HepG2 (cell line): ENCODE measurements around the gene EVC. TPM values are rescaled to one million over a fixed set of nuclear protein-coding genes. Genes with fewer than 3 reads are reported as not detected.

ENCODE experiments used
- ATAC-seq: fragments of 200-7000 bp; cut with Tn5 transposase; 3 replicates; pipeline ENCODE4 v1.9.1; 2020; ENCODE audit warnings: mild to moderate bottlenecking, moderate library complexity
- BruUV-seq: library from RNA; stranded (reverse); fragments of 400-500 nt; replicated peaks from 2 replicates; lab custom pipeline; 2021; lab: Mats Ljungman, UMichigan
- CTCF ChIA-PET: fragments of 300-600 bp; formaldehyde crosslinking; extraction: SDS; loops from one replicate; lab custom pipeline; 2021; ENCODE audit warnings: low total read pairs, inconsistent platforms, low intra/inter-chr PET ratio; lab: Yijun Ruan, JAX
- POLR2A ChIA-PET: fragments of 350-600 bp; sonication (Branson Sonifier 250); formaldehyde crosslinking; loops from one replicate; lab custom pipeline; 2020; ENCODE audit warnings: antibody characterized with exemption, inconsistent platforms; lab: Yijun Ruan, JAX
- DNase-seq: peaks from one replicate; pipeline ENCODE4 v3.0.0-alpha.2; 2015; ENCODE audit warnings: low spot score
- FAIRE-seq: peaks from 3 replicates; lab custom pipeline; 2011; peaks lifted over from hg19 to GRCh38; lab: Jason Lieb, UNC
- H2AFZ ChIP-seq: one replicate; pipeline ENCODE4 v1.6.1; 2011; ENCODE audit warnings: low read length, inconsistent platforms
- H3K27ac ChIP-seq: fragments of 300-600 bp; 3 replicates; pipeline ENCODE4 v1.8.0; 2011; ENCODE audit warnings: mixed run types, mild to moderate bottlenecking, mixed read lengths, low read length, inconsistent platforms; ENCODE audit not compliant: insufficient read depth; ENCODE audit errors: extremely low read length
- H3K27me3 ChIP-seq, 2 experiments: fragments of 200-600 bp in 1 of 2; 2 replicates in 1 of 2; 3 replicates in 1 of 2; pipeline versions ENCODE4 v1.6.0 to v1.8.0; 2011; ENCODE audit warnings: low read length in 2 of 2, mild to moderate bottlenecking in 2 of 2, moderate library complexity in 2 of 2, inconsistent platforms in 1 of 2; ENCODE audit not compliant: insufficient read depth in 2 of 2, control insufficient read depth in 1 of 2
- H3K36me3 ChIP-seq, 2 experiments: fragments of 200-600 bp in 1 of 2; replicated peaks in 1 of 2; 2 replicates in 1 of 2; 3 replicates in 1 of 2; pipeline versions ENCODE4 v1.5.1 to v1.8.0; 2011; ENCODE audit warnings: low read length in 2 of 2, inconsistent platforms in 1 of 2; ENCODE audit not compliant: insufficient read depth in 2 of 2, control insufficient read depth in 1 of 2
- H3K4me1 ChIP-seq: 2 replicates; pipeline ENCODE4 v1.5.1; 2012; ENCODE audit warnings: low read length, inconsistent platforms; ENCODE audit not compliant: insufficient read depth
- H3K4me2 ChIP-seq: 2 replicates; pipeline ENCODE4 v1.6.0; 2011; ENCODE audit warnings: low read depth, low read length, inconsistent platforms
- H3K4me3 ChIP-seq, 3 experiments: fragments of 200-600 bp in 1 of 3; sonication (generic), shearing (Covaris generic) in 1 of 3; replicated peaks in 1 of 3; 2 replicates each; pipeline ENCODE4 v1.5.1; 2011 to 2016; ENCODE audit warnings: low read length in 3 of 3, inconsistent platforms in 2 of 3, low read depth in 2 of 3, mild to moderate bottlenecking in 2 of 3, control low read depth in 1 of 3, mixed read lengths in 1 of 3; ENCODE audit not compliant: insufficient read depth in 1 of 3
- H3K79me2 ChIP-seq: one replicate; pipeline ENCODE4 v1.6.1; 2011; ENCODE audit warnings: low read length, inconsistent platforms; ENCODE audit not compliant: insufficient read depth
- H3K9ac ChIP-seq: 2 replicates; pipeline ENCODE4 v1.6.0; 2011; ENCODE audit warnings: mild to moderate bottlenecking, low read depth, low read length, inconsistent platforms; ENCODE audit not compliant: insufficient read depth
- H3K9me3 ChIP-seq: 2 replicates; pipeline ENCODE4 v1.5.1; 2012; ENCODE audit warnings: mild to moderate bottlenecking, low read length
- H4K20me1 ChIP-seq: 2 replicates; pipeline ENCODE4 v1.6.0; 2011; ENCODE audit warnings: inconsistent platforms, mild to moderate bottlenecking, low read length, moderate library complexity; ENCODE audit not compliant: insufficient read depth
- HDAC2 ChIP-seq: sonication (generic); formaldehyde crosslinking; IDR thresholded peaks from 2 replicates; pipeline ENCODE4 v1.4.0; 2020; ENCODE audit warnings: missing genetic modification reagents
- SRSF9 ChIP-seq: fragments of 200-400 bp; formaldehyde crosslinking; IDR thresholded peaks from 2 replicates; pipeline ENCODE4 v1.6.1; 2018; ENCODE audit warnings: borderline replicate concordance, mild to moderate bottlenecking, low read depth, low read length; ENCODE audit not compliant: insufficient read depth, poor library complexity, severe bottlenecking
- TCF12 ChIP-seq, 2 experiments: fragments of 450-650 bp in 1 of 2; sonication (generic) in 1 of 2; formaldehyde crosslinking in 1 of 2; IDR thresholded peaks; 2 replicates each; pipeline versions ENCODE4 v1.6.1 to v1.8.0; 2017 to 2022; ENCODE audit warnings: antibody characterized with exemption in 1 of 2, mild to moderate bottlenecking in 1 of 2, missing genetic modification reagents in 1 of 2, moderate library complexity in 1 of 2
- ZNF160 ChIP-seq: sonication (generic); formaldehyde crosslinking; IDR thresholded peaks from 2 replicates; pipeline ENCODE4 v1.8.0; 2022; ENCODE audit warnings: mild to moderate bottlenecking, inconsistent platforms, missing genetic modification reagents
- ZNF713 ChIP-seq: sonication (generic); formaldehyde crosslinking; IDR thresholded peaks from 2 replicates; pipeline ENCODE4 v1.4.0; 2020; ENCODE audit warnings: mild to moderate bottlenecking, missing genetic modification reagents
- whole genome bisulfite sequencing: methylation state at CpG from one replicate; pipeline ENCODE4 v1.1.6; 2017; ENCODE audit warnings: low lambda C conversion rate; 5-methylcytosine and 5-hydroxymethylcytosine counted together
- in situ Hi-C: cut with HindIII; loops from 2 replicates; pipeline ENCODE4 v1.10.0; 2017; ENCODE audit warnings: low pct_unique_long_range_greater_than_20kb; ENCODE audit not compliant: extremely low pct_ligation_motif_present
- intact Hi-C: fragments of 100-400 bp; cut with micrococcal nuclease; formaldehyde crosslinking; loops from one replicate; pipeline ENCODE4 v1.10.0; 2022; ENCODE audit not compliant: unreplicated experiment
- polyA plus RNA-seq, 8 experiments: library from polyadenylated mRNA; depleted of rRNA in 3 of 8; stranded (reverse) in 7 of 8; unstranded in 1 of 8; fragments of >200 nt; fragmentation: Illumina TruSeq in 4 of 8; extraction: Trizol in 4 of 8; gene quantifications; 2 replicates each; pipeline versions ENCODE4 v1.2.1 to v1.2.3, GENCODE V29; 2011 to 2016; ENCODE audit warnings: low read depth in 4 of 8, missing spikeins in 1 of 8, mixed read lengths in 1 of 8; ENCODE audit not compliant: insufficient read depth in 1 of 8
- total RNA-seq, 5 experiments: library from RNA; depleted of rRNA; stranded (reverse); fragments of >200 nt; fragmentation: Illumina TruSeq; extraction: Trizol; gene quantifications; 2 replicates each; pipeline ENCODE4 v1.2.3, GENCODE V29; 2016; ENCODE audit warnings: low read depth in 1 of 5
- TF ChIP-seq, protein P1 (sequence below): sonication (generic); formaldehyde crosslinking; IDR thresholded peaks from 2 replicates; pipeline ENCODE4 v1.5.0; 2020; ENCODE audit warnings: missing genetic modification reagents
- TF ChIP-seq, protein P2 (sequence below): sonication (generic); formaldehyde crosslinking; IDR thresholded peaks from 2 replicates; pipeline ENCODE4 v1.9.0; 2022; ENCODE audit warnings: low read depth, missing genetic modification reagents
- TF ChIP-seq, protein P3 (sequence below): sonication (generic); formaldehyde crosslinking; conservative IDR thresholded peaks from 2 replicates; pipeline ENCODE4 v1.8.1; 2023; ENCODE audit warnings: missing genetic modification reagents
- TF ChIP-seq, protein P4 (sequence below): sonication (generic); formaldehyde crosslinking; IDR thresholded peaks from one replicate; pipeline ENCODE4 v1.5.1; 2020; ENCODE audit warnings: mild to moderate bottlenecking, missing genetic modification reagents; ENCODE audit errors: not compliant biosample characterization

EVC gene
- total and polyA plus RNA-seq, 2 of the 13 experiments (the other 11 are each of a cell fraction or from before 2014, with no cell fraction given): 3.1 to 4.9 TPM

DNA sequence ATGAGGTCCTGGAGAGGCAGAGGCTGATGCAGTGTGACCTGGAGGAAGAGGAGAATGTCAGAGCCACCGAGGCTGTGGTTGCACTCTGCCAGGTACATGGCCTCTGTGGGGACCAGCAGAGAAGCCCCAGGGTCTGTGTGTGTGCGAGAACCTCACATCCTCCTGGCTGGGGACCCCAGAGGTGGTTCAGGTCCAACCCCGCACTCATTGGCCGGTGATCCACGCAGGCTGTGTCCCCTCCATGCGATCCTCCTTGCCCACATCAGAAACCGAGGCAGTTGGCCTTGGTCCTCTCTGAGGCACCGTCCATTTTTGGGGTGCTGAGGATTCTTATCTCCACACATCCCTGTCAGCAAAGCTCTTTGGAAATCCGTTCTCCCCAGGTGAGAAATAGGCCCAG lies 45.3 kb downstream of the EVC start:
- ChIA-PET POLR2A (no interaction called here), CTCF (no interaction called here)
- Histone ChIP-seq H3K9ac (no peak overlapping the region), H3K27me3 (no peaks in the 10 kb centered on the region), H3K27ac (no peak overlapping the region), H4K20me1 (no peaks in the 10 kb centered on the region), H3K79me2 (no peaks in the 10 kb centered on the region), H3K4me3 (no peak overlapping the region), H3K4me2 (no peak overlapping the region), H3K4me1 (no peaks in the 10 kb centered on the region), H3K36me3 (peaks cover 12 to 21% of the 10 kb centered on the region in 2 experiments; a peak in 3 of 5 replicates), H2AFZ (no peak overlapping the region), H3K9me3 (no peaks in the 10 kb centered on the region)
- ATAC-seq (no peak), DNase-seq (no peak), FAIRE-seq (no peak)
- intact Hi-C loops (no loop called here), in situ Hi-C loops (no loop called here)
- 98% methylated on average over 9 of the region's 9 CpGs for WGBS
- no TSS peak for BruUV-seq
- TF ChIP-seq, protein P1, sequence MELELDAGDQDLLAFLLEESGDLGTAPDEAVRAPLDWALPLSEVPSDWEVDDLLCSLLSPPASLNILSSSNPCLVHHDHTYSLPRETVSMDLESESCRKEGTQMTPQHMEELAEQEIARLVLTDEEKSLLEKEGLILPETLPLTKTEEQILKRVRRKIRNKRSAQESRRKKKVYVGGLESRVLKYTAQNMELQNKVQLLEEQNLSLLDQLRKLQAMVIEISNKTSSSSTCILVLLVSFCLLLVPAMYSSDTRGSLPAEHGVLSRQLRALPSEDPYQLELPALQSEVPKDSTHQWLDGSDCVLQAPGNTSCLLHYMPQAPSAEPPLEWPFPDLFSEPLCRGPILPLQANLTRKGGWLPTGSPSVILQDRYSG (CRISPR knock-in tag): no peak
- TF ChIP-seq ZNF713 (CRISPR knock-in tag) (no peak), TCF12 (IDR thresholded peaks at IDR 0.05) (no peak), TCF12 (CRISPR knock-in tag; IDR thresholded peaks at IDR 0.05) (no peak), SRSF9 (no peak), ZNF160 (CRISPR knock-in tag) (no peak), HDAC2 (CRISPR knock-in tag) (no peak)
- TF ChIP-seq, protein P2, sequence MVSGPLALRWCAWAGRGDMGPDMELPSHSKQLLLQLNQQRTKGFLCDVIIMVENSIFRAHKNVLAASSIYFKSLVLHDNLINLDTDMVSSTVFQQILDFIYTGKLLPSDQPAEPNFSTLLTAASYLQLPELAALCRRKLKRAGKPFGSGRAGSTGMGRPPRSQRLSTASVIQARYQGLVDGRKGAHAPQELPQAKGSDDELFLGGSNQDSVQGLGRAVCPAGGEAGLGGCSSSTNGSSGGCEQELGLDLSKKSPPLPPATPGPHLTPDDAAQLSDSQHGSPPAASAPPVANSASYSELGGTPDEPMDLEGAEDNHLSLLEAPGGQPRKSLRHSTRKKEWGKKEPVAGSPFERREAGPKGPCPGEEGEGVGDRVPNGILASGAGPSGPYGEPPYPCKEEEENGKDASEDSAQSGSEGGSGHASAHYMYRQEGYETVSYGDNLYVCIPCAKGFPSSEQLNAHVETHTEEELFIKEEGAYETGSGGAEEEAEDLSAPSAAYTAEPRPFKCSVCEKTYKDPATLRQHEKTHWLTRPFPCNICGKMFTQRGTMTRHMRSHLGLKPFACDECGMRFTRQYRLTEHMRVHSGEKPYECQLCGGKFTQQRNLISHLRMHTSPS (CRISPR knock-in tag): no peak
- TF ChIP-seq, protein P3, sequence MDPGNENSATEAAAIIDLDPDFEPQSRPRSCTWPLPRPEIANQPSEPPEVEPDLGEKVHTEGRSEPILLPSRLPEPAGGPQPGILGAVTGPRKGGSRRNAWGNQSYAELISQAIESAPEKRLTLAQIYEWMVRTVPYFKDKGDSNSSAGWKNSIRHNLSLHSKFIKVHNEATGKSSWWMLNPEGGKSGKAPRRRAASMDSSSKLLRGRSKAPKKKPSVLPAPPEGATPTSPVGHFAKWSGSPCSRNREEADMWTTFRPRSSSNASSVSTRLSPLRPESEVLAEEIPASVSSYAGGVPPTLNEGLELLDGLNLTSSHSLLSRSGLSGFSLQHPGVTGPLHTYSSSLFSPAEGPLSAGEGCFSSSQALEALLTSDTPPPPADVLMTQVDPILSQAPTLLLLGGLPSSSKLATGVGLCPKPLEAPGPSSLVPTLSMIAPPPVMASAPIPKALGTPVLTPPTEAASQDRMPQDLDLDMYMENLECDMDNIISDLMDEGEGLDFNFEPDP: no peak
- TF ChIP-seq, protein P4, sequence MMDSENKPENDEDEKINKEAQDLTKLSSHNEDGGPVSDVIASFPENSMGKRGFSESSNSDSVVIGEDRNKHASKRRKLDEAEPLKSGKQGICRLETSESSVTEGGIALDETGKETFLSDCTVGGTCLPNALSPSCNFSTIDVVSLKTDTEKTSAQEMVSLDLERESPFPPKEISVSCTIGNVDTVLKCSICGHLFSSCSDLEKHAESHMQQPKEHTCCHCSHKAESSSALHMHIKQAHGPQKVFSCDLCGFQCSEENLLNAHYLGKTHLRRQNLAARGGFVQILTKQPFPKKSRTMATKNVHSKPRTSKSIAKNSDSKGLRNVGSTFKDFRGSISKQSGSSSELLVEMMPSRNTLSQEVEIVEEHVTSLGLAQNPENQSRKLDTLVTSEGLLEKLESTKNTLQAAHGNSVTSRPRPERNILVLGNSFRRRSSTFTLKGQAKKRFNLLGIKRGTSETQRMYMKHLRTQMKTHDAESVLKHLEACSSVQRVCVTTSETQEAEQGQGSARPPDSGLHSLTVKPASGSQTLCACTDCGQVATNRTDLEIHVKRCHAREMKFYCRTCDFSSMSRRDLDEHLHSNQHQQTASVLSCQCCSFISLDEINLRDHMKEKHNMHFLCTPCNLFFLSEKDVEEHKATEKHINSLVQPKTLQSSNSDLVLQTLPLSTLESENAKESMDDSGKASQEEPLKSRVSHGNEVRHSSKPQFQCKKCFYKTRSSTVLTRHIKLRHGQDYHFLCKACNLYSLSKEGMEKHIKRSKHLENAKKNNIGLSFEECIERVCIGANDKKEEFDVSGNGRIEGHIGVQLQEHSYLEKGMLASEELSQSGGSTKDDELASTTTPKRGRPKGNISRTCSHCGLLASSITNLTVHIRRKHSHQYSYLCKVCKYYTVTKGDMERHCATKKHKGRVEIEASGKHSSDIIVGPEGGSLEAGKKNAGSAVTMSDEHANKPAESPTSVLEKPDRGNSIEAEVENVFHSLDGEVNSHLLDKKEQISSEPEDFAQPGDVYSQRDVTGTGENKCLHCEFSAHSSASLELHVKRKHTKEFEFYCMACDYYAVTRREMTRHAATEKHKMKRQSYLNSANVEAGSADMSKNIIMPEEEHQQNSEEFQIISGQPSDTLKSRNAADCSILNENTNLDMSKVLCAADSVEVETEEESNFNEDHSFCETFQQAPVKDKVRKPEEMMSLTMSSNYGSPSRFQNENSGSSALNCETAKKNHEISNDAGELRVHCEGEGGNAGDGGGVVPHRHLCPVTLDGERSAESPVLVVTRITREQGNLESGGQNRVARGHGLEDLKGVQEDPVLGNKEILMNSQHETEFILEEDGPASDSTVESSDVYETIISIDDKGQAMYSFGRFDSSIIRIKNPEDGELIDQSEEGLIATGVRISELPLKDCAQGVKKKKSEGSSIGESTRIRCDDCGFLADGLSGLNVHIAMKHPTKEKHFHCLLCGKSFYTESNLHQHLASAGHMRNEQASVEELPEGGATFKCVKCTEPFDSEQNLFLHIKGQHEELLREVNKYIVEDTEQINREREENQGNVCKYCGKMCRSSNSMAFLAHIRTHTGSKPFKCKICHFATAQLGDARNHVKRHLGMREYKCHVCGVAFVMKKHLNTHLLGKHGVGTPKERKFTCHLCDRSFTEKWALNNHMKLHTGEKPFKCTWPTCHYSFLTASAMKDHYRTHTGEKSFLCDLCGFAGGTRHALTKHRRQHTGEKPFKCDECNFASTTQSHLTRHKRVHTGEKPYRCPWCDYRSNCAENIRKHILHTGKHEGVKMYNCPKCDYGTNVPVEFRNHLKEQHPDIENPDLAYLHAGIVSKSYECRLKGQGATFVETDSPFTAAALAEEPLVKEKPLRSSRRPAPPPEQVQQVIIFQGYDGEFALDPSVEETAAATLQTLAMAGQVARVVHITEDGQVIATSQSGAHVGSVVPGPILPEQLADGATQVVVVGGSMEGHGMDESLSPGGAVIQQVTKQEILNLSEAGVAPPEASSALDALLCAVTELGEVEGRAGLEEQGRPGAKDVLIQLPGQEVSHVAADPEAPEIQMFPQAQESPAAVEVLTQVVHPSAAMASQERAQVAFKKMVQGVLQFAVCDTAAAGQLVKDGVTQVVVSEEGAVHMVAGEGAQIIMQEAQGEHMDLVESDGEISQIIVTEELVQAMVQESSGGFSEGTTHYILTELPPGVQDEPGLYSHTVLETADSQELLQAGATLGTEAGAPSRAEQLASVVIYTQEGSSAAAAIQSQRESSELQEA (CRISPR knock-in tag): no peak
